Stimulated activated CD8-positive, alpha-beta memory T cell treated with anti-CD3 and anti-CD28 coated beads, Interleukin-7, amount 100 ng/mL, for 1 hour (primary cell): Measurements from ENCODE around the gene GPD1.

Source experiments
- DNase-seq, 2 donors: peaks; one replicate each; pipeline ENCODE4 v3.0.0-alpha.2; 2020; ENCODE audit warnings: low read depth in 2 of 2

The GPD1 gene

DNA sequence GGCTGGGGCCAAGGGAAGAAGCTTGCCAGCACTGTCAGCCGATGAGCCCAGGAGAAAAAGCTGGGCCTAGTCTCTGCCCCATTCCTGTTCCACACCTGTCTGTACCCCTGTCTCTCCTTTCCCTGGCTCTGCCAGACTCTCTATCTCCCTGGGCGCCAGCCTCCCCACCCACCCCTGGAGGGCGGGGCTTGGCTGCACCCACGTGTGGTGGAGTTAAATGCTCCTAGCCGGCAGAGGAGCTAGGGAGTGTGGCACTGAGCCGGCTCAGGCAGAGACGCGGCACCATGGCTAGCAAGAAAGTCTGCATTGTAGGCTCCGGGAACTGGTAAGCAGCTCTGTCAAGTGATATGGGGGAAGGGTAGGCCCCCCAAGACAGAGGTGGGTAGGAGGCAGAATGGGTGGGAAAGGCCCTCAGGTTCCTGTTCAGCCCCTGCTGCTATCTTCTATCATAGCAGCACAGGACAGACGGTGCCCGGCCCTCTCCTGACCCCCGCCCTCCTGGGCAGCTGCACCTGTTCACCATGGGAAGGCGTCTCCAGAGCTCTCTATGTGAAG is at the start of gene GPD1:
Gene GPD1 (plus strand): TSS at position 242 of the 555 bp plus-strand sequence. CDS start 43 bp downstream, at position 285.
- no peak for DNase-seq

DNA sequence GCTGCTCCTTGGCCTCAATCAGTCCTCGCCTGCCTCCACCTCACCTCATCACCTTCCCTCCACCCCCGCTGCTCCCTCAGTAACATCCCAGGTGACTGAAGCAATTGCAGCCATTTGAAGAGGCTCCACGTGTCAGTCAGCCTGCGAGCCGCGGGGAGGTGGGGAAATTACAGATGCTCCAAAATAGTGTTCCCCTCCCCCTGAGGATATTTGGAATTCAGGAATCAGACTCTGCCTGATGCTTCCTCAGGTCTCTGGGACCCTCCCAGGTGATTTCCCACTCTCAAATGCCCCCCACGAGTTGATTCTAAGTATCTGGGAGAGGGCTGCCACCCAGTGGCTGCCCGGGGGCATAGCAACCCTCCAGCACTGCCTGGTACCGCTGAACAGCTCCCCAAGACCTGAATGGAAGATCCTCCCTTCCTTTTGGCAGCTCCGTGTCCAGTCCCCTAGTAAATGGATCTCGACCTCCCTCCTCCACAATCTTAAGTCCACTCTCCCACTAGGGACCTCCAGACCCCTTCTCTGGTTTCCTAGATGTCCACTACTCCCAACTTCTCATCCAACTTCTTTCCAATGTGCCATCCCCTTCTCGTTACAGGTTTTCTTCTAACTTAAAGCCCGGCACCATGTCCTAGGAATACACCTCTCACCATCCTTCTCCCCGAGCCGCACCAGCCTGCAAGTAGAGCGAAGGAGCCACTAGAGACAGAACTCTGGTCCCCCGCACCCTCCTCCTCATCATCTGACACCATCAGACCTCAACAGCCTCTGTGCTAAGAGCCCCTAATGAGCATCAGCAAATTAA is 47.8 kb upstream of the GPD1 start:
- peak in 1 of 2 donors; percentile 32 for DNase-seq

DNA sequence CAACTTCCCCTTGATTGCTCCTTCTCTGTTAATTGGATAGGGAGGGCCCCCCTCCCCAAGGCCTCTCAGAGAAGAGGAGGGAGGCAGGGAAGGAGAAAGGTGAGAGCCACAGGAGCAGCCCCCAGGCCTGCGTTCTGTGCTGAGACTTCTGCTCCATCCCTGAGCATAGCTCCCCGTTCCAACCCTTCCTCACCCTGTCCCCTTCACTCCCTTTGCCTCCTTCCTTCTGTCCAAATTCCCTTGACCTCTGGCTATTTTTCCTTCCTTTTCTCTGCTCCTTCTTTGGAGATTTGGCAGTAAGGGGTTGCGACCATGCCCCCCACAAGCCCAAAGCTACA is 47.2 kb upstream of the GPD1 start:
- no peak for DNase-seq

DNA sequence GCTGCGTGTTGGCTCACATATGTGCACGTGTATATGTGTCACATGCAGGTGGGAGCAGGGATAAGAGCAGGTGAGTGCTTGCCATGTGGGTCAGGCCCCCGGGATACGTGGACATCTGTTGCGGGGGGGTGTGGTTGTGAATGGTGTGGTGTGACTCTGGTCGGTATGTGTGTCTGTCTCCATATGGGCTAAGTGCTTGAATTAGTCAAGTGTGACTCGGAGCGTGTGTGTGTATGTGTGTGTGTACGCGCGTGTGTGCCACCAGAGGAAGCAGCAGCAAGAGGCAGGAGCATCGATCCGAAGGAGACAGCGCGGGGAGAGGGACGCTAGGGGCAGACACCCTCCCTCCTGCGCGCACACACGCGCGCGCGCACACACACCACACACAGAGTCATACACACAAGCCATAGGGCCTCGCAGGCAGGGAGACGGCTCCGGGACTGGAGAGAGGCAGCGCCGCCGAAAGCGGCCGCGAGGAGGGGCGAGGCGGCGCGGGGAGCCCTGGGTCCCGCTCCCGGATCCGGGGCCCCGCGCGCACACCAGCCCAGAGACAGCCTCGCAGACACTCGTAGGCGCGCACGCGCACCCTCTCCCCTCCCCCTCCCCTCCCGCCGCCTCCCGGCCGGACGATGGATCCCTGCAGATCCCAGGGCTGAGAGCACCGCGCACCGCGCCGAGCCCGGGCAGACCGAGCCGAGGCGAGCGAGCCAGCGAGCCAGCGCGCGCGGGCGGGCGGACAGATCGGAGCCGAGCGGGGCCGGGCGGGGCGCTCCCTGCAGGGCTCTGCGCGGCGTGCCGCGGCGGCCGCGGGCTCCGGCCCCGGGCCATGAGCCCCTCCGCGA is 46.6 kb upstream of the GPD1 start, which contains the start of gene ASIC1:
Gene ASIC1 (plus strand): TSS at position 597 of the 842 bp plus-strand sequence. CDS start 1,171 bp downstream, outside the sequence.
- no peak for DNase-seq

DNA sequence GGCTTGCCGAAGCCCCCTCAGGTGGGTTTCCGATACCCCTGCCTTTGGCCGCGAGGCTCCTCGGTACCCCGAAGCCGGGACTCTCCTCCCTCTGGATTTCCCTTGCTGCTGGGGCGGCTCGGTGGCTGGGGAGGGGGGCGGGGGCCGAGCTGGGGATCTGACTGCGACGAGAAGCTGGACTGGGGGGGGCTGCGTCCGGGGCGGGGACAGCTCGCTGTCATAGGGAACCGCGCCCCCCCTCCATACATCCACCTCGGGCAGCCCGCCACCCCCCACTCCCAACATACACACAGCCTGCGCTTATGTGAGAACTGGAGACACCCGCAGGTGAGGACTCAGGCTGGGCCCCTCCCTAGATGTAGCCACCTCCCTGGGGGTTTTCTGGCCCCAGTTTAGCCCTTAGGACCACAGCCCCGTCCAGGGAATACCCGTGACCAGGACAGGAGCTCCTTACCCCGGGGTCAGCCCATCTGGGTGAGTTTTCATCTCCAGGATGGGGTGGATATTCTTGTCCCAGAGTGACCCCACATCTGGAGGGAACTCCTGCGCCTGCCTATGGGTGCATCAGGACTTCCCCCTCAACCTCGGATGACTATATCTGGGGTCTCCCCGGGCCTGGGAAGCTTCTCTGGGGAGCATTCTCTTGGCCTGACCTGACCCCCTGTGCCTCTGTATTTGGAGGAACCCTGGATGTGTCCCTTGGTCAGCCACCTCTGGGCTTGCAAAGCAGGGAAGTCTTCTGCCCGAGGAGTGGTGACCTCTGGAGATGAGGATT is 45.7 kb upstream of the GPD1 start:
- DNase-seq, result no peak

DNA sequence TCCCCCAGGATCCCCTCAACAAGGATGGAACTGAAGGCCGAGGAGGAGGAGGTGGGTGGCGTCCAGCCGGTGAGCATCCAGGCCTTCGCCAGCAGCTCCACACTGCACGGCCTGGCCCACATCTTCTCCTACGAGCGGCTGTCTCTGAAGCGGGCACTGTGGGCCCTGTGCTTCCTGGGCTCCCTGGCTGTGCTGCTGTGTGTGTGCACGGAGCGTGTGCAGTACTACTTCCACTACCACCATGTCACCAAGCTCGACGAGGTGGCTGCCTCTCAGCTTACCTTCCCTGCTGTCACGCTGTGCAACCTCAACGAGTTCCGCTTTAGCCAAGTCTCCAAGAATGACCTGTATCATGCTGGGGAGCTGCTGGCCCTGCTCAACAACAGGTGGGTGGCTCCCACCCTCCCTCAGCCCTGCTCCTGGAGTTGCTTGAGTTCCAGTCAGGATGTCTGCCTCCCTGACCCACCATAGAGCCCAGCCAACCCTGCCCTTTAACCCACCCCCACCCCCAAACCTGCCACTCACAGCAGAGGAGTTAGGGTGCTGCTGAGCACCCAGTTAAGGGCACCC is 45.0 kb upstream of the GPD1 start:
- no peak for DNase-seq

DNA sequence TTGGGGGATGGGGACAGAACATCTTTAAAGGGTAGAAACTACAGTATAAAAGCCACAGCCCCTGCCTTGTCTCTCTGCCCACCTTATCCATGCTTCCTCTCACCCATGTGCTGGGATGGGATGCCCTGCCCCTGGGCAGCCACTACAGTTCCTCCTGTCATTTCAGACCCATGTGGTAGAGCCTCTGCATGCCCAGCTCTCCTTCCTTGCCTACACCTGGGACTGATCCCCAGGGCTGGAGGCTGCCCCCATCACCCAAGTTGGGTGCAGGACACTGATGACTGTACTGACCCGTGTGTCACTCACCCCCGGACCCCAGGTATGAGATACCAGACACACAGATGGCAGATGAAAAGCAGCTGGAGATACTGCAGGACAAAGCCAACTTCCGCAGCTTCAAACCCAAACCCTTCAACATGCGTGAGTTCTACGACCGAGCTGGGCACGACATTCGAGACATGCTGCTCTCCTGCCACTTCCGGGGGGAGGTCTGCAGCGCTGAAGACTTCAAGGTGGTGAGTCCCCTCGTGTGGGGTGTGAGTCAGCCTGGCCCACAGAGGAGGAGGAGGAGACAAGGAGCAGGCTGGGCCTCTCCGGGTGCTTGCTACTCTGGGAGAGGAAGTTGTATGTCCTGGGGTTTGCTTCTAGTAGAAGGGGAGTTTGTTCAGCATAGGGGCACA is 44.2 kb upstream of the GPD1 start:
- DNase-seq, result peak; percentile 20 to 29

DNA sequence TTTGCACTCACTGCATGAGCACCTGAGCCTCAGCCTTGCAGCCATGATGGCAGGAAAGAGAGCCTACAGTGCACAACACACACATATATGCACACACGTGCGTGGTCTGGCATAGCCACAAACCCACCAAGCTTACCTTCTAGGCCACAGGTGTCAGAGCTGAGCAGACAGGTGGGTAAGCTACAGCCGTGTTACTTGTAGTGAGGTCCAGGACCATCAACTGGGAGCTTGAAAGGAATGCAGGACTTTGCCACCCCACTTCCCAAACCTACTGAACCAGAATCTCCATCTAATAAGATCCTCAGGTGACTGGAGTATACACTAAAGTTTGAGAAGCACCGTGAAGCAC is 43.7 kb upstream of the GPD1 start:
- DNase-seq, result no peak

DNA sequence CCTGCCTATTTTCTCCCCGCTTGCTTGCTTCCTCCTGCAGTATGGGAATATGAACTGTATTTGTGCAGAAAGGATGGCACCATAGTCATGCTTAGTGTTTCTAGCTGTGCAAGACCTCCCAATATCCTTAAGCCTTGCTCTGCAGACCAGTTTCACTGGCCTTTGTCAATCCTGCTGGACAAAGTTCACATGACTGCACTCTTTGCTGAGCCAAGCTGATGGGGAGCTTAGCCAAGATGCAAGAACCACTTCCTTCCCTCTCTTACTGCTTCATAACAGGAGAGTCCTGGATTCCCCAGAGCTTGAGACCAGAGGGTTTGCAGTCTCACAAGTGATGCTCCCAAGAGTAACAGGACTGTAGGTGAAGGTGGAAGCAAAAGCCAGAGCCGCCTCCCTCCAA is 42.6 kb upstream of the GPD1 start:
- no peak for DNase-seq

DNA sequence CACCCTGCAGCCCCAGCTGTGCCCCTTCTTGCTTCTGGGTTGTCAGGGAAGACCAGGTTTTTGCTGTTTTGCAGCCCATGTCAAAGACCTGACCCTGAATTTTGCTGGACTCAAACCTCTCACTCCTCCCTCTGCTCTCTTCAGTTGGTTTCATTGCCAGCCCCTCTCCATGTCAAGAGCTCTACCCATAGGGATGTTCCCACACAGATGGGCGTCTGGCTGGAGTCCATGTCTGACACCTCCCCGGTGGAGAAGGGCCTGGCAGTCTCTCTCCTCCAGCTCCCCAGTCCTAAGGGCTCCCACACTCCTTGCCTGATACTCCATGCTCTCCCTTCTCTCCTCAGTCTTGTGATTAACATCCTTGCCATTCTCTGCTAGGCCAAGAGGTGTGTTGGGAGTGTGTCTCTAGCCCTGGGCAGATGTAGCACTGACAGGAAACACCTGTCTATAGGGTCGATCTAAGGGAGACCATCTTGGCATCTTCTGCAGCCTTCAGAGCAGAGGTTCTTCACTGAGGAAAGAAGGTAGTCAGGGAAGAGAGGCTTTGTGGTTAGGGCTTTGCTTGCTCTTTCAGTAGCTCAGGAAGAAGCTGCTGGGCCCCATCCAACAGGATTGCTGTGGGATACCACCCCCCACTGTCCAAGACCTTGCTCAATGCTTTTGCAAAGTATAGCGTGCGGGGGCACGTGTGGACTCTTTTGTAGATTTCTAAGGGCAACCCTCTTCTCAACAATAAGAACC is 41.7 kb upstream of the GPD1 start:
- no peak for DNase-seq

DNA sequence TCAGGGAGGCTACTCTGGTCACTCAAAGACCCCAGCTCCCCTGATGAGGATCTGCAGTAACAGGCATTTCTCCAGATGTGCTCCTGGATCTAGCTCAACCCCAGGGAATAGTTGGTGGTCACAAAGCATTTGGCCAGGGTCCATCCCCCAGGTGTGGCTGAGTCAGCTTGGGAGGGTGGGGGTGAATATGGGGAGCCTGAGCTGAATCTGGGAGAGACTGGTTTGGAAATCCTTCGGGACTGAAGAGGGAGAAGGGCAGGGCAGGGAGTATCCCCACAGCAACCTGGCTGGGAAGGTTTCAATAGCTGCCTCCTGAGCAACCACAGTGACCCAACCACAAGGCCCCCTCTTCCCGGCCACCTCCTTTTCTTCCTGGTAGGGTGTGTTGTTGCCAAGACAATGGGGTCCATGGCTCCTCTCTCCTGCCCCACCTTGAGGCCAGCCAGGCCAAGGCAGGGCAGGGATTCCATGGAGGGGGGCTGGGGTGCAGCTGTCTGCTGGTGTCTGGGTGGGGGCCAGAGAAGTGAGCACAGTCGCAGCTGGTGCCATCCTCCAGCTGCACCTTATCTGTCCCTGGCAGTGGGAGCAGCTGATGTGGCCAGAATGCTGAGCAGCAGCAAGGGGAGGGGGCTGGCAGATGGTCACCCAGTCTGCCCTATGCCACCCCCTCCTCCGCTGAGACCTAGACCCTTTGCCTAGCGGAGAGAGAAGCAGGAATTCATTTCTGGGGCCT is 40.9 kb upstream of the GPD1 start:
- no peak for DNase-seq

DNA sequence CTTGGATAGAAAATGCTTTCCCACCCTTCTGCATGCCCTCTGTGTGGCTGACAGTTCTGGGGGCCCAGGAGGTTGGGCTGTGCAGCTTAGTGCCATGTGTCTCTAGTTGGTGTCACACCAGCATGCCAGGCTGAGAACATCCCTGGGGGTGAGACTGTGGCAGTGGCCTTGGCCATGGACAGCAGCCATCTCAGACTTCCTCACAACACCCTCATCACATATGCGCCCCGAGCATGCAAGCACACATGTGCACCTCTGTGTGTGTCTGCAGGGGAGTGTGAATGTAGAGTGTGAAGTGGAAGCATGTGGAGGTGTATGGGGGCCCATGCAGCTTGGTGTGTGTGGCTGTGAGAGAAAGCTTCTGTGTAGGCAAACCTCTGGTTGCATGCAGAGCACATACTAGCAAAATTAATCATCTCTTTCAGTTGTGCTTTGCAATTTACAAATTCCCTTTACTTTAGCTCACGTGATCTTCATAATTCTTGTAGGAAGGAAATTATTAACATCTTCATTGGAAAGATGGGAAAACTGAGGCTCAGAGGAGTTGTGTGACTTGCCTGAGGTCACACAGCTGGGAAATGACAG is 38.0 kb upstream of the GPD1 start:
- DNase-seq, result no peak

DNA sequence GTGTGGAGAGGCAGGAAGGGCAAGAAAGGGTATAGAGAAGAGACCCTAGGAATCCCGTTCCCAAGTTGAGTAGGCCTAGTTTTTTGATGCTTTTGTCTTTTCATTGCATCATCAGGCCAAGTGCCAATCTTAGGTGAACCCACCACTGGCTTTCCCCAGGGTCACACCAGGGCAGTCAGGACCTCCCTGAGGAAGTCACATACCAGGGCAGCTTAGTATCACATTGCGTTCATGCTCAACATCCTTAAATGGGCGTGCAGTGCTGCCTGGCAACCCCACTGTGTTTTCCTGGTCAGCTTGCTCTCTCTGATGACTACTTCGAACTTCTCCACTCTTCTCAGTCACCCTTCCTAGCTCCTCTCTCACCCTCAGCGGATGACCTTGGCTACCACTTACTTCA is 37.4 kb upstream of the GPD1 start:
- no peak for DNase-seq

DNA sequence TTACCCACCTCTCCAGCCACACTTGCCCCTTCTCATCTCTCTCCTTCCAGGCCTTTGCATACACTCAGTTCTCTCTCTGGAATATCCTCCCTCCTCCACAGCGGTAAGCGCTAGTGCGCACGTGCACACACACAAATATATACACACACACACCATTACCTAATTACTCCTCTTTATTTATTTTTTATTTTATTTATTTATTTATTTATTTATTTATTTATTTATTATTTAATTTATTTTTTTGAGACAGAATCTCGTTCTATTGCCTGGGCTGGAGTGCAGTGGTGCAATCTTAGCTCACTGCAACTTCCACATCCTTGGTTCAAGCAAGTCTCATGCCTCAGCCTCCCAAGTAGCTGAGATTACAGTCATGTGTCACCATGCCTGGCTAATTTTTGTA is 34.7 kb upstream of the GPD1 start:
- DNase-seq, result no peak

DNA sequence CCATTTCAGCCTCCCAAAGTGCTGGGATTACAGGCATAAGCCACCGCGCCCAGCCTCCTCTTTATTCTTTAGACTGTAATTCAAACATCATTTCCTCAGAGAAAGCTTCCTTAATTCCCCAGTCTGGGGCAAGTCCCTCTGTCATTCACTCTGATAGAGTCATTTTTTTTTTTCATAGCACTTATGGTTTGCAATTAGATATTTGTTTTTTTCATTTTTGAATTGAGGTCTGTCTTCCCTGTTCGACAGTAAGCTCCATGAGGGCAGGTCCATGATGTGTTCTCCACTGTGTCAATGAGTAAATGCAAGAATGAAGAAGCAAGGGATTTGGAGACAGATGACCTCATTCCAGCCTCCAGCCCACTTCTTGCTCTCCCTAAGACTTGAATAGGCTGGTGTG is 34.3 kb upstream of the GPD1 start:
- DNase-seq, result no peak

DNA sequence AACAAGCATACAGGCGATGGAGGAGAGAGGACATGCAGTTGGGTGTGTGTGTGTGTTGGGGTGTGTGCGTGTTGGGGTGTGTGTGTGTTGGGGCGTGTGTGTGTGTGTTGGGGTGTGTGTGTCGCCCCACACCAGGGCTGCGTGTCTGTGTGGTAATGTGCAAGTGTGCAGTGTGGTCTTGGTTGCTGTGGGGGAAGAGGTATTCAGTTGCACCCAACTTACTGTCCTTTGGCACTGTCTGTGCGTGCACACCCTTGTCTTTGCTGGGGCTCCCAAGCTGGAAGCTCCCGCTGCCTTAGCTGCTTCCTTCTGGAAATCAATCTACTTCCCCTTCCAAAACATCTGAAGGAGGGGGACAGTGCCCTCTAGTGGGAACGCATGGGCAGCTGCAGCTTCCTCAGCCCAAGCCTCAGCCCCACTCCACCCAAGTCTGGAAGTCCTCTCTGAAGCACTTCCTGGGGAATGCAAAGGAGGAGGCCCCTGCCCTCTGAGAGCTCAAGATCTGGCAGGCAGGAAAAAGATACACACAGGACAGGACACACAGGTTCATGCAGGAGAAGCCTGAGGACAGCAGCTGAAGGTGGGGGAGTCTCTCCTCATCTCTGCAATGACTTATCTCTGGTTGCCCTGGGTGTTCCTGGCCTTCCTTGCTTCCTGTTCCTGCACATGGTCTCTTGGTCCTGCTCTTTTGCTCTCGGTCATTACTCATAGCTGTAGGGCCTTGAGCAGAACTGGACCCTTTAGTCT is 33.3 kb upstream of the GPD1 start:
- DNase-seq, result peak; percentile 41 to 43

DNA sequence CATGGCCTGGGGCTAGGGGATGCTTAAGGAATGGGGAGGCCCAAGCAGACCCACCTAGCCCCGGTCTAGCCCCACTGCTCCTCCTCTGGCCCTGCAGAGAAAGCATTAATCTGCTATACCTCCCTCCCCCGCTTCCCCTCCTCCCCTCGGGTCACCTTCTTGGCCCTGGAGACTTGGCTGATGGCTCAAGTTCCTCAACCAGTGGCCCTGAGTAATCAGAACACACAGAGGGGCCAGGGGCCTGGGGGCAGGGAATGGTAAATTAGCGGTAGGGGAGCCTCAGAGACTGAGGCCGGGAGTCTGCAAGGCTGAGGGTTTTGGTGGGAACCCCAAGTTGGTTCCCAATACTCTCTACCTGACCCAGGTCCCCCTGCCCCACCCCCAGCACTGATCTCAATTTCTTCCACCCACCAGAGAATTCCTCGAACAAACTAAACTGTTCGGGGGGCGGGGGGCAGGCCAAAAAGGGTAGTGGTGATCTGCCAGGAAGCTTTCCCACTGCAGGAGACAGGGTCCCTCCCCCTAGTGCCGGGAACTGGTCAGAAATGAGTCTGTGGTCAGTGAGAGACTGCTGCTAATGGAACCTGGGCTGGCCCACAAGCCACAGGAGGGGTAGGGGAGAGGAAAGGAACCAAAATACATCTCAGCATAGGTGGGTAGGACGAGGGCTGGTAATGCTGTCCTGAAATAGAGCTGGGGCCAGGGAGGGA is 31.5 kb upstream of the GPD1 start:
- no peak for DNase-seq

DNA sequence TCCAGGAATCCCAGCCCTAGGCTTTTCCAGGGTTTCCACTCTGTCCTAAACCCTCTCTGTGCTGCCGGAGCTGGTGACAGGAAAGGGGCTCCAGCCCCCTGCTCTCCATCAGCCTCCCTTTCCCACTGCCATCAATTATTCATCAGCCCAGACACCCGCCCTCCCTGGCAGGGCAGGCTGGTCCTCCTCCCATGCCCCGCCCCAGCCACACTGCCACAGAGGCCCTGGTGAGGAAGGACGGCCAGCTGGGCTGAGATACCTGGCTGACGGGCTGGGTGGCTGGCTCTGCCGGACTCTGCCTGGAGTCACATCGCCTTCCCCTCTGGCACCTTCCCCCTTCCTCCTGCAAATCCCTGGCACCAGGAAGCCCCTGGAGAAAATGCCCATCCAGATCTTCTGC is 30.6 kb upstream of the GPD1 start:
- DNase-seq, result no peak
